ENCODE results near the gene DNMBP. TPM values are rescaled to one million over a fixed set of nuclear protein-coding genes. Genes with fewer than 3 reads are reported as not detected.

The DNMBP gene
- total RNA-seq, 1 donor, result 13.0 TPM

DNA sequence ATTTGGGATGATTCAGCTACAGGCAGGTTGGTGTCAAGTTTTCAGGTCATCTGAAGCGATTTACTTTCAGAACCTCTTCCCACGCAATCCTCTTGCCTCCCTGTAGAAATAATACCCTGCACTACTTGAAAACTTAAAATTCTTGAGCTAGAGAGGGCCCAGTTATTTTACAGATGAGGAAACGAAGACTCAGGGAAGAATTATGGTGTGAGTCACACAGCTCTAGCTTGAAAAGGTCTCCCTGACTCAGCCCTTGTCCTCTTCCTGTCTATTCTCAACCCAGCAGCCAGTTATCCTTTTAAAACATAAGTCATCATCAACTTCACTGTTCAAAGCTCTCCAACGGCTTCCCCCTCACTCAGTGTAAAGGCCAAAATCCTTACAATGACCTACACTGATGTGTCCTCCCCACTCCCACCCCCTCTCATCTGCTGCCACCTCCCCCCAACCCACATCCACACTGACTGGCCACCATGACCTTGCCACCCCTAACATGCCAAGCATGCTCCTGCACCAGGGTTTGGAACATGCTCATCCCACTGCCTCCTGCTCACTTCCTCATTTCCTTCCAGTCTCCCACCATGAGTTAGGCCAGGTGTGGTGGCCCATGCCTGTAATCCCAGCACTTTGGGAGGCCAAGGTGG is 3.4 kb downstream of the DNMBP start:
- Histone ChIP-seq H3K27ac (ENCODE audit: low read depth, low read length) (peak overlapping the region; percentile 92), H3K4me2 (ENCODE audit: insufficient read depth, low read length) (peak overlapping the region; percentile 77), H2AFZ (ENCODE audit: low read length) (no peak overlapping the region), H3K9me3 (ENCODE audit: low read depth, low read length) (no peaks in the 10 kb centered on the region), H3K27me3 (ENCODE audit: insufficient read depth, low read length) (no peaks in the 10 kb centered on the region), H4K20me1 (ENCODE audit: insufficient read depth, low read length) (no peaks in the 10 kb centered on the region), H3K36me3 (ENCODE audit: insufficient read depth, low read length) (no peaks in the 10 kb centered on the region), H3K4me3 (ENCODE audit: insufficient read depth, low read length) (peak overlapping the region; percentile 46), H3K4me1 (ENCODE audit: insufficient read depth, low read length) (peaks cover 47% of the 10 kb centered on the region), H3K79me2 (ENCODE audit: insufficient read depth, low read length) (peaks cover 70% of the 10 kb centered on the region)
- peak; percentile 92 for DNase-seq (ENCODE audit: insufficient read length, low spot score, missing footprints)
- TF ChIP-seq, protein P1, sequence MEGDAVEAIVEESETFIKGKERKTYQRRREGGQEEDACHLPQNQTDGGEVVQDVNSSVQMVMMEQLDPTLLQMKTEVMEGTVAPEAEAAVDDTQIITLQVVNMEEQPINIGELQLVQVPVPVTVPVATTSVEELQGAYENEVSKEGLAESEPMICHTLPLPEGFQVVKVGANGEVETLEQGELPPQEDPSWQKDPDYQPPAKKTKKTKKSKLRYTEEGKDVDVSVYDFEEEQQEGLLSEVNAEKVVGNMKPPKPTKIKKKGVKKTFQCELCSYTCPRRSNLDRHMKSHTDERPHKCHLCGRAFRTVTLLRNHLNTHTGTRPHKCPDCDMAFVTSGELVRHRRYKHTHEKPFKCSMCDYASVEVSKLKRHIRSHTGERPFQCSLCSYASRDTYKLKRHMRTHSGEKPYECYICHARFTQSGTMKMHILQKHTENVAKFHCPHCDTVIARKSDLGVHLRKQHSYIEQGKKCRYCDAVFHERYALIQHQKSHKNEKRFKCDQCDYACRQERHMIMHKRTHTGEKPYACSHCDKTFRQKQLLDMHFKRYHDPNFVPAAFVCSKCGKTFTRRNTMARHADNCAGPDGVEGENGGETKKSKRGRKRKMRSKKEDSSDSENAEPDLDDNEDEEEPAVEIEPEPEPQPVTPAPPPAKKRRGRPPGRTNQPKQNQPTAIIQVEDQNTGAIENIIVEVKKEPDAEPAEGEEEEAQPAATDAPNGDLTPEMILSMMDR (IDR thresholded peaks at IDR 0.05; ENCODE audit: extremely low read depth, low read depth, low read length), result no peak

DNA sequence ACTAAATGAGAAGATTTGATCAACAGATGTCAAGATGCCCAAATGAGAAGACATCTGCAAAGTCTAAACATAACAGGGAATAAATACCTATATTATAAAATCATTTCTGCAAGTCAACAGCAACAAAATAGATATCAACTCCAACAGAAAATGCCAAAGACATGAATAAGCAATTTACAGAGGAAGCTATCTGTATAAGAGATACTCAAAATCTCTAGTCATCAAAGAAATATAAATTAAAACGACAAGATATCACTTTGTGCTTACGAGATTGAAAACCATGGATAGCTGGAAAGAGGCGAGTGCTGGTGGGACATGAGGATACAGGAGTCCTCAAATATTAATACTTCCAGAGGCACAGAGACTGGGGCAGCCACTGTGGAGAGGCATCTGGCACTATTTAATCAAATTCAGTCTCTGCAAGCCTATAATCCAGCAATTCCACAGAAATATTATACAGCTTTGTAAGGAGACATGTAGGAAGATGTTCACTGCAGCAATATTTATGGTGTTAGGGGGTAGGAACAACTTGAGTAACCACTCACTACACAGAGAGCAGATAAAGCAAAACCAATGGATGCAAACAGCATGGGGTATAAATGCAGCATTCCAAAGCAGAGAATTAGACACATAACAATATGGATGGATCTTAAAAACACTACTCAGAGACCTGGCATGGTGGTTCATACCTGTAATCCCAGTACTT is 4.8 kb downstream of the DNMBP start:
- H2AFZ ChIP-seq (ENCODE audit: low read length), result no peak overlapping the region
- TF ChIP-seq, protein P1 (IDR thresholded peaks at IDR 0.05; ENCODE audit: extremely low read depth, low read depth, low read length), result no peak
- H3K4me2 ChIP-seq (ENCODE audit: insufficient read depth, low read length), result peak overlapping the region; percentile 77
- peaks cover 8% of the 10 kb centered on the region for H3K36me3 ChIP-seq (ENCODE audit: insufficient read depth, low read length)
- DNase-seq (ENCODE audit: insufficient read length, low spot score, missing footprints), result no peak
- H3K4me1 ChIP-seq (ENCODE audit: insufficient read depth, low read length), result peaks cover 43% of the 10 kb centered on the region
- no peaks in the 10 kb centered on the region for H4K20me1 ChIP-seq (ENCODE audit: insufficient read depth, low read length)
- H3K9me3 ChIP-seq (ENCODE audit: low read depth, low read length), result no peaks in the 10 kb centered on the region
- H3K4me3 ChIP-seq (ENCODE audit: insufficient read depth, low read length), result peak overlapping the region; percentile 1
- peaks cover 84% of the 10 kb centered on the region for H3K79me2 ChIP-seq (ENCODE audit: insufficient read depth, low read length)
- H3K27ac ChIP-seq (ENCODE audit: low read depth, low read length), result peak overlapping the region; percentile 92
- H3K27me3 ChIP-seq (ENCODE audit: insufficient read depth, low read length), result no peaks in the 10 kb centered on the region

DNA sequence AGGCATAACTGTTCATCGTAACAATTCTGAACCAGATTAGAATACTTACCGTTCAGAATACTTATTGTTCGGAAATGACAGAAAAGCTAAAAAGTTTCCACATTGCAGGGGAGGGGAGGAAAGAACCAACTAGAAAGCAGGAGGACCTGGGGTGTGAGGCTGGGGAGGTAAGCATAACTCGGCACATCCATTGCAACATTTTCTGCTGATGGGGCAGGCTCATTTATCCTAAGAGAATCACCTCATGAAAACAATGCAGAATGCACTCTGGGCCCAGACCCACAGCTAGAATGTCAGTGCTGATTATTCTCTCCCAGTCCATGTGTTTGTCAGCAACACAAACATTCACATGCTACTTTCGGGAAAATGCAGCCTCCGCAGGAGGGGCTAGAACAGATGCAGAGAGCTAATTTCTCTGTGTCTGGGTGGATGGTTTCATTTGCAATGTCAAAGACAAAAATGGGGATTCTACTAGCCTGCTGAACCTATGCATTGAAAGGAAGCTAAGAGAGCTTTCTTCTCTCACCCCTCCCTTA is 9.6 kb downstream of the DNMBP start:
- H3K9me3 ChIP-seq (ENCODE audit: low read depth, low read length), result no peaks in the 10 kb centered on the region
- TF ChIP-seq, protein P1 (IDR thresholded peaks at IDR 0.05; ENCODE audit: extremely low read depth, low read depth, low read length), result no peak
- DNase-seq (ENCODE audit: insufficient read length, low spot score, missing footprints), result no peak
- H3K36me3 ChIP-seq (ENCODE audit: insufficient read depth, low read length), result peaks cover 18% of the 10 kb centered on the region
- peaks cover 26% of the 10 kb centered on the region for H3K4me1 ChIP-seq (ENCODE audit: insufficient read depth, low read length)
- peaks cover 13% of the 10 kb centered on the region for H4K20me1 ChIP-seq (ENCODE audit: insufficient read depth, low read length)
- H3K27me3 ChIP-seq (ENCODE audit: insufficient read depth, low read length), result no peaks in the 10 kb centered on the region
- no peak overlapping the region for H3K27ac ChIP-seq (ENCODE audit: low read depth, low read length)
- no peak overlapping the region for H3K4me2 ChIP-seq (ENCODE audit: insufficient read depth, low read length)
- peaks cover 99% of the 10 kb centered on the region for H3K79me2 ChIP-seq (ENCODE audit: insufficient read depth, low read length)
- no peak overlapping the region for H2AFZ ChIP-seq (ENCODE audit: low read length)
- H3K4me3 ChIP-seq (ENCODE audit: insufficient read depth, low read length), result no peak overlapping the region

All from osteoblast (primary cell).